Measurements from ENCODE around the gene RAVER2.
"Not testable (repeated sequence)": the region's sequence is repeated elsewhere in the genome, so short reads cannot be mapped to it uniquely, and the experiment has no call there.

Gene RAVER2

GRCh38 chr1:64744492-64745180 is at the start of gene RAVER2:
Gene RAVER2, plus strand, starts transcription at chr1:64745075. Its CDS starts 98 bp downstream, at chr1:64745173.
- DNase-seq = peak; percentile 39 to 45

DNA sequence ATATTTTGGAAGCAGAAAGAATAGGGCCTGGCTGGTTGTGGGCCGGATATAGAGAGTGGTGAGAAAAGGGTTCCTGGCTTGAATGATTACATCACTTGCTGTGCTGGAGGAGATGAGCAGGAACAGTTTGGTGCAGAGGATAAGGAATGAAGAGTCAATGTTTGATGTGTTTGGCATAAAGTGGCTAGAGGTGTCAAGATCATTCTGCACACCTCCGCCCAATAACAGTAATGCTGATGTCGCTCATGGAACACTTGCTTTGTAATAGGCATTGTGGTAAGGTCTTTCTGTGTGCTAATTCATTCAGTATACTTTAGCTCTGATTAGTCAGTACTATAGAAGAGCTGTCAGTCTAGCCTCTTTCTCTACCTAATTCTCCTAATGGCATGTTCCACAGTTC is 48.0 kb upstream of the RAVER2 start:
- DNase-seq = no peak

DNA sequence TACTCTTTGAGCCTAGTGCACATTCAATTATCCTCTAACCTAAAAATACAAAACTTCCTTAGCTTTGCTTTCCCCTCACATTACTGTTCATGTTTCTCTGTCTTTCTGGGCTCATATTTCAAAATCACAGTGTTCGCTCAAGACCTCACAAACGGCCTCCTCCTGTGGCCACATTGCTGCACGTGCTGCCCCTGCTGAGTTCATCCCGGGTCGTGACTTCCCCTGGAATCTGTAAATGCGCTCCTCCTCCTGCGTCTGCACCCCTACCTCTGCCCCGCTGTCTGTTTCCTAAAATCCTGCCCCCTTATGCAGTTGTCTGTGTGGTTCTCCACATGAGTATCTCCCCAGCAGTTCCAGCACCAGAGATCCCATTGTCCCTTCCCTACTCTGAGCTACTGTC is 45.5 kb upstream of the RAVER2 start:
- DNase-seq = no peak

- DNase-seq = no peak
Measured at GRCh38 chr1:64701071-64701470, 43.8 kb upstream of the RAVER2 start.

DNA sequence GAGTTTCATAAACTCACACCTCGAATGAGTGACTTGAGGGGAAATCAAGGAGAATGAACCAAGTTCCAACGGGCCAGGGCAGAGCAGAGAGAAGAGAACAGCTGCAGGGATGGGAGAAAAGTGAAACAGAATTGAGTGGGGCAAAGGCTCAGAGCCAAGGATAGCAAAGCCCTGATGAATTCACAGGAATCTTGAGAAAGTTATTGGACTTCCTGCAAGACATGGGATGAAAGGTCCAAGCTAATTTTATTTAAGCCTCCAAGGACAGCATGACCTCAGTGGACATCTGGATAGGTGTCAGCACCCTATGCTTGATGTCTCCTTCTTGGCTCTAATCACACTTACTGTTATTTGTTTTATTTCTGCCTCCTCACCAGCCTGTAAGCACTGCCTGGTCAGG is 43.0 kb upstream of the RAVER2 start:
- no peak for DNase-seq

DNA sequence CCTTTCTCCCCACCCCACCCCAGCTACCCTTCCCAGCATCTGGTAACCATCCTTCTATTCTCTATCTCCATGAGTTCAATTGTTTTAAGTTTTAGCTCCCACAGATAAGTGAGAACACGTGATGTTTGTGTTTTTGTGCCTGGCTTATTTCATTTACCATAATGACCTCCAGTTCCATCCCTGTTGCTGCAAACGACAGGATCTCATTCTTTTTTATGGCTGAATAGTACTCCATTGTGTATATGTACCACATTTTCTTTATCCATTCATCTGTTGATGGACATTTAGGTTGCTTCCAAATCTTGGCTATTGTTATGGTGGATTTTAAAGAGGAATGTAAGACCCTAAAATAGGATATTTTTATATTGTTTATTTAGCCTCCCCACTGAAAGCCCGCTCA is 42.2 kb upstream of the RAVER2 start:
- DNase-seq = not testable (repeated sequence)

DNA sequence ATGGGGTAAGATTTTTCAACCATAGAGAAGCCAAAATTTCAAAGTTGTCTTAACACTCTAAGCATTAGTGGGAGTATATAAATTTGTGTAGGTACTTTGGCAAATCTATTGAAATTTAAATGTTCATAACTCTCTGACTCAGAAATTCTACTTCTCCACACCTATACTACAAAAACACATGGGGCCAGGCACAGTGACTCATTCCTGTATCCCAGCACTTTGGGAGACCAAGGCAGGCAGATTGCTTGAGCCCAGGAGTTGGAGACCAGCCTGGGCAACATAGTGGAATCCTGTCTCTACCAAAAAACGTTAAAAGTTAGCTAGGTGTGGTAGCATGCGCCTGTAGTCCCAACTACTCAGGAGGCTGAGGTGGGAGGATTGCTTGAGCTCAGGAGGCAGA is 41.3 kb upstream of the RAVER2 start:
- no peak for DNase-seq

DNA sequence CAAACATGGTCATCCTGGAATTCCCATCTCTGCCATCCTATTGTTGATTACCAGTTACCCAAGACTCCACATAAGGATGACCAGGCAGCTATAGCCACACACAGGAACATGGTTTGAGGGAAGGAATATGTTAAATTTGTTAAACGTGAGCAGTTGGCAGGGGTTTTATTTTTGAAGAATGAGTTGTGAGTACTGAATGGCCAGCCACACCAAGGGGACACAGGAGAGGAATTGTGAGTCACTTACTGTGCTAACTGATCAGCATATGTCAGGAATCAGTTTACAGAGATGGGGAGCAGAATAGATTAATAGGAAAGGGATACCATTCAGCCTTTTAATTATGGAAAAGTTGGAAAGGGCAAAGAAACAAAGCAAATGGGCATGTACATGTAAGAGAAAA is 39.3 kb upstream of the RAVER2 start:
- no peak for DNase-seq

GRCh38 chr1:64711266-64711665 is 33.6 kb upstream of the RAVER2 start:
- no peak for DNase-seq

DNA sequence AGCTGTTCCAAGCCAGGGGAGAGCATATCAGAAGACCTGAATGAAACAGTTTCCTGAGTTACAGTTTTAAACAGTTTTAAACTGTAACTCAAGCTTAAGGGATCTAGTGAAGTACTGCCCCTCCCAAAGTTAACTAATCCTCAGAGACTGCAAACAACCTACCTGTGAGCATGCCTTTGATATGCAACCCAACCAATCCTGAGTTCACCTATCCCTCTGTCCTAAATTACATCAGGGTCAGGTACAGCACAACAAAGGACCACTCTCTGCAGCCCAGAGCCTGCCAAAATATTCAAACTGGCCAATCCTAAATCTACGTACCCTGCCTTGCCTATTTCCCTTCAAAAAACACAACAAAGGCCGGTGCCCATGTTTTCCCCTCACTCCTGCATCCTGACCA is 32.8 kb upstream of the RAVER2 start:
- DNase-seq = no peak

- DNase-seq = no peak
Measured at GRCh38 chr1:64715186-64715585, 29.7 kb upstream of the RAVER2 start.

- no peak for DNase-seq
Measured at GRCh38 chr1:64721135-64721534, 23.7 kb upstream of the RAVER2 start.

GRCh38 chr1:64721576-64722145 is 23.2 kb upstream of the RAVER2 start:
- DNase-seq = no peak

DNA sequence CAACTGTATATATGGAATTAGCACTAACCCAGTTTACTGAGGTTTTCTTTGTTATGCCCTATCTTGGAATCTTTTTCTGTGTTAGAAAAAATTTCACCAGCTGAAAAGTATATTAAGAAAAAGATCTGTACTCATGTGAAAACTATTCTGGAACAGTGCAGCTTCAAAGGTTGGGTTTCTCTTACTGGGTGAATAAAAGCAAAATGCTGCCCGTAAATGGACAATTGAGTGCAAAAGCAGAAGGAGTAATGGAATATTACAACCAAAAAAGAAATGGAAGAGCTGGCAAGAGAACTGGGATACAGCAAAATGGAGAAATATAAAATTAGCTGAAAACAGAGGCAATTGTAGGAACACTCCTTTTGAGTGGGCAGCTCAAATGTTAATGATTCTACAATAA is 17.0 kb upstream of the RAVER2 start:
- DNase-seq = no peak

DNA sequence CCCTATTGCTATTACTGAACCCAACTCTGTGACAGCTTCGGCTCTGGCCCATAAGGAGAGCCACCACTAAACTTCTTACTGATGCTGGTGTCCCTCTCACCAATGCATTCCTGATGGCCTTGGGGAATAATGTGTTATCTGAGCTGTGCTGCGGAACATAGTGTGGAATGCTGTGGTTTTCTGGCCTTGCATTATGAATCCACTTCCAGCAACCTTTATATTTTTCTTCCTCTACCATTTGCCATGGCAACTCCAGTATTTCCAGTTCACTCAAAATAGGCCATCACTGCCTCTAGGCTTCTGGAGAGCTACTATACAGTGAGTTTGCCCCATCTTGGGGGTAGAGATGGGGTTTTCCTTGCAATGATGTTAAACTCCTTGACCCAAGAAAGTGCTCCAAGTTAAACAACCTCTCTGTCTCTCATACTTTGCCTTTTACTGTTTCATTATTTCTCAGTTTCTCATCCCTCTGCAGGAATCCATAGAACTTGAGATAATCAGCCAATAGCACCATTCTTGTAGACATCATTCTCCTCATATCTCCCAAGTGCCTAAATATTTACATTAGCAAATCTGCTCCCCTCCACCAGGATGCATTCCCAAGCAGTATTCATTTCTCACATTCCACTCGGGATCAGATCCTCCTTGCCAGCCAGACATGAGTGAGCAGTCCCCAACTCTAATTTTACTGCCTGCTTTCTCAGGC is 11.1 kb upstream of the RAVER2 start:
- no peak for DNase-seq

DNA sequence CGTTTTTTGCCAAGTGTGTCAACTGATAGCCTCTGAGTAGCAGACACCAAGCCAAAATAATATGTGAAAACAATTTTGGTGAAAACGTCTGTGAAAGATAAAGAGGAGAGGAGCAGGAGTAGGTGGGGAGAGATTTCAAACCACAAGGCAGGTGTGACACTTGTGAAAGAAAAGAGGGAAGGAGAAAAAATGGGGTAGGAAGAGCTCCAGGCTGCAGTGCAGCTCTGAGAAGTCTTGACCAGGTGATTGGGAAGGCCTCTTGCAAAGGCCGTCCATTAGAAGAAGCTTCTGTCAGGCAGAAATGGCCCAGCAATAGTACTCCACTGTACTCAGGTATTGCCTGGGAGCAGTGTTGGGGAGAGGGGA is 10.6 kb upstream of the RAVER2 start:
- no peak for DNase-seq

DNA sequence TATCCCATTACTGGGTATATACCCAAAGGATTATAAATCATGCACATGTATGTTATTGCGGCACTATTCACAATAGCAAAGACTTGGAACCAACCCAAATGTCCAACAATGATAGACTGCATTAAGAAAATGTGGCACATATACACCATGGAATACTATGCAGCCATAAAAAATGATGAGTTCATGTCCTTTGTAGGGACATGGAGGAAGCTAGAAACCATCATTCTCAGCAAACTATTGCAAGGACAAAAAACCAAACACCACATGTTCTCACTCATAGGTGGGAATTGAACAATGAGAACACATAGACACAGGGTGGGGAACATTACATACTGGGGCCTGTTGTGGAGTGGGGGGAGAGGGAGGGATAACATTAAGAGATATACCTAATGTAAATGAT is 4.2 kb upstream of the RAVER2 start:
- DNase-seq = not testable (repeated sequence)

GRCh38 chr1:64743954-64744491 is 852 bp upstream of the RAVER2 start:
- DNase-seq = no peak

DNA sequence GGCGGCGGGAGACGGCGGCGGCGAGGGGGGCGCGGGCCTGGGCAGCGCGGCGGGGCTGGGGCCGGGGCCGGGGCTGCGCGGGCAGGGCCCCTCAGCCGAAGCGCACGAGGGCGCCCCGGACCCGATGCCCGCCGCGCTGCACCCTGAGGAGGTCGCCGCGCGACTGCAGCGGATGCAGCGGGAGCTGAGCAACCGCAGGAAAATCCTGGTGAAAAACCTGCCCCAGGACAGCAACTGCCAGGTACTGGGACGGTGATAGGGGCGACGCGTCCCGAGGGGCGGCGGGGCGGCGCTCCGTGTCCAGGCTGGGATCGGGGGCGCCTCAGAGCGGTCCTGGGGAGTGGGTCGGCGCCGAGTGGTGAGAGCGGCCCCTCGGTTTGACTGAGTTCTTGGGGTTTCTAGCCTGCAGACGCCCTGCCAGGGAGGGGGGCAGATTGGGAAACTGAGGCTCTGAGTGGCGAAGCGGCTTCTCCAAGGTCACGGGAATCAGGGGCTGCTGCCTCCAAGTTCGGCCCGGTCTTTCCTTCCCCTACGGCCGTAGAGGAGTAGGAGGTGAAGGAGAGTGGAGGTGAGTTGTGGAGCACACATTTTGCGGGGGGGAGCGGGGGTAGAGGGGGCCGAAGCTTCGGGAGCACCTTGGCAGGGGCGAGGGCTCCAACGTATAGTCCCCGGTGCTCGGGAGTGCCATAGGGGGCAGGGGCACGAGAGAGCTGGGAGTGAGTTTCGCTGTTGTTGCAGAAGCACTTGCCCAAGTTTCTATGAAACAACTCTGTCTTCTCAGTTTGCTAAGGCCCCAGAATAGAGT is 508 bp downstream of the RAVER2 start:
- no peak for DNase-seq

DNA sequence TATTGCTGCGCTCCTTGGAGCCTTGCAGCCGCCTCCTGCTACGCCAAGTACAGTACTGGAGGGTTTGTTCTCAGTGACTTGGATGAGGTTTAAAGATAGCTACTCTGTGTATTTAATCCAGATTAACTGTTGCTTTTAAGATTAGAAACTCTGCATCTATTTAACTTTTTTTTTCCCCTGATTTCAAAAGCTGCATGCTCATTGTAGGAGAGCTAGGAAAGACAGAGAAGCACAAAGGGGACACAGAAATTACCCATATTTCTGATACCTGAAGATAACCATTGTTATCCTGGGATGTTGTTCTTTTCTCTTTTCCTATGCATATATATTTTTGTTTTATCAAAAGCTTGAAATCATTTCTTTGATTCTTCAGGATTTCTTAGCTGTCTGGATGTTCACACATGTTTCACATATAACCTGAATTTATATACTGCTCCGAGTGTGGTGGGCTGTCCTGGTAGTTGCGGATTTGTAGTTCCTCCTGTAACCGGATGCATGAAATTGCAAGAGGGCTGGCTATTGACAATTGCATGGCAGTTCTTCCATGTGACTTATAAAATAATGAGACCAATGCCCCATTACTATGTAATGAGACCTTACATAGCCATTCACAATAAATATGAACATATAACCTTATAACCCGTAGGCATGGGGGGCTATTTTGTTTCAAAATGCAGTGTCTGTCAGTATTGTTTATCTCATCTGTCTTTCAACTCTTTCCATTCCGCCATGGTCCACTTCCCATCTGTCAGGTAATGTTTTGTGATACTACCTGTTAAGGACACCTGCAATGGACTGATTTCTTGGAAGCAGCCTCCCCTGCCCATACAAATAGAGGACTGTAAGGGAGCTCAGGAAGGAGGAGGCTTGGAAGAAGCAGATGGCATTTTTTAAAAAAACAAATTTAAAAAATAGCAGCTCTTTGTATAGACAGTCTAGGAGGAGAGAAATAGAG is 1.4 kb downstream of the RAVER2 start:
- no peak for DNase-seq

GRCh38 chr1:64748222-64748621 is 3.3 kb downstream of the RAVER2 start:
- DNase-seq = no peak

DNA sequence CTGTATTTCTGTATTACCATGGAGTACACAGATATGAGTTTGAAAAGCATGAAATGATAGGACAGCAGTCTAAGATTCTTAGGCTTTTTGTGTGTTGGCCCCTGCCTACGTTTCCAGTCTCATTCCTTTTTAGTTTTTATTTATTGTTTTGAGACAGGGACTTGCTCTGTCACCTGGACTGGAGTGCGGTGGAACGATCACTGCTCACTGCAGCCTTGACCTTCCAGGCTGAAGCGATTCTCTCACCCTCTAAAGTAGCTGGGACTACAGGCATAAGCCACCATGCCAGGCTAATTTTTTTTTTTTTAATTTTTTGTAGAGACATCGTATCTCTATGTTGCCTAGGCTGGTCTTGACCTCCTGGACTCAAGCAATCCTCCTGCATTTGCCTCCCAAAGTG is 3.8 kb downstream of the RAVER2 start:
- no peak for DNase-seq
